CD4-positive, alpha-beta T cell treated with Interleukin-4 for 1 hour (primary cell): ENCODE measurements around the gene SINHCAF.

Experiments
- DNase-seq, 2 donors: peaks; one replicate each; pipeline ENCODE4 v3.0.0-alpha.2; 2020 to 2022

SINHCAF gene

DNA sequence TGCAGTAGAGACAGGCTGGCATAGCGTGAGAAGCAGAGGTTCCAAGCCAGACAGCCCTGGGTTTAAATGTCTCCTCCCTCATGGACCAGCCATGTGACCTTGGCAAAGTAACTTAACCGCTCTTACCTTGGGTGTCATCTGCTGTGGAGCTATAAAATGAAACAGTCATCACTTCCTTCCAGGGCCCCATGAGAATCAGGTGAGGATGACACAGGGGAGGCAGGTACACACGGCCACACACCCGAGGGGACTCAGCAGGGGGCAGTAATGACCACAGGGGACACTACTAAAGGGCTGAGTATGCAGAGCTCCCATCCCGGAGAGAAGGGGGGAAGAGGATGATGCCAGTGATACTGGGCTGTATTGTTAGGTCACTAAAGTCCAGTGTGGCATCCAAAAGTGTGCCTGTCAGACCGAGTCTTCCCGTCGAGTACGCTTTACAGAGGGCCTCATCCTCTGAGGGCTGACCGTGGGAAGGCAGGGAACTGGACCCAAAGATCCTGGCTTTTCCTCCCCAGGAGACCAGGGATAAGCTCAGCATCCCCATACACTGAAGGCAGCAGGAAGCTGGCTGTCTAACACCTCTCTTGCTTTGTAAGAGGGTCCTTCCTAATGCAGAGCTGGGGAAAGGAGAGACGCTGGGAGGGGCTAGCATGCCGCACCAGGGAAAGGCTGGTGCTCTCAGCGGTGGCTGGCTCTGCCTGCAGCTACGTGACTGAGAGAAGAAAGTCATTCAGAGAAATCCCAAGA, 94.2 kb downstream of the SINHCAF start:
- no peak for DNase-seq
